ENCODE measurements around the gene WNT11.

DNA sequence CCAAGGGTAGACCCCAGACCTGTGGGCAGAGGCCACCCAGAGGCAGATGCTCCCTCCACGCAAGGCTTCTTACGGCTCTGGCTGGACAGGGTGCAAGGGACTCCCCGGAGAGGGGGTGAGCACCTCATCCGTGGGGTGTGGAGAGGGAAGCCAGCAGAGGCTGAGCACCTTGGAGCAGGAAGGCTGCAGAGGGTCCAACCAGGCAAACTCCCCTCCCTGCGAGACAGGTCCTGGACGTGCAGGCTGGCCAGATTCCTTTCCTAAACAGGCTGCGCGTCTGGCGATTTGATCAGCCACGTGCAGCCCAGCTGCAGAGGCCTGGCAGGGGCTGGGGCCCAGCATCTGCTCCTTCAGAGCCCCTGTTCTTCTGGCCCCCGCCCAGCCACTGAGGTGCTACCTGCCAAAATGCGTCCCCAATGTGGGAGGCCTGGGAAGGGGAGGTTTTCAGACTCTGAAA is 49.3 kb downstream of the WNT11 start:
- TF ChIP-seq POLR2A (IDR thresholded peaks at IDR 0.05; ENCODE audit: extremely low read depth, insufficient read length) (no peak), MYC (IDR thresholded peaks at IDR 0.05; ENCODE audit: low read depth, low read length) (no peak)
- TF ChIP-seq, protein P1, sequence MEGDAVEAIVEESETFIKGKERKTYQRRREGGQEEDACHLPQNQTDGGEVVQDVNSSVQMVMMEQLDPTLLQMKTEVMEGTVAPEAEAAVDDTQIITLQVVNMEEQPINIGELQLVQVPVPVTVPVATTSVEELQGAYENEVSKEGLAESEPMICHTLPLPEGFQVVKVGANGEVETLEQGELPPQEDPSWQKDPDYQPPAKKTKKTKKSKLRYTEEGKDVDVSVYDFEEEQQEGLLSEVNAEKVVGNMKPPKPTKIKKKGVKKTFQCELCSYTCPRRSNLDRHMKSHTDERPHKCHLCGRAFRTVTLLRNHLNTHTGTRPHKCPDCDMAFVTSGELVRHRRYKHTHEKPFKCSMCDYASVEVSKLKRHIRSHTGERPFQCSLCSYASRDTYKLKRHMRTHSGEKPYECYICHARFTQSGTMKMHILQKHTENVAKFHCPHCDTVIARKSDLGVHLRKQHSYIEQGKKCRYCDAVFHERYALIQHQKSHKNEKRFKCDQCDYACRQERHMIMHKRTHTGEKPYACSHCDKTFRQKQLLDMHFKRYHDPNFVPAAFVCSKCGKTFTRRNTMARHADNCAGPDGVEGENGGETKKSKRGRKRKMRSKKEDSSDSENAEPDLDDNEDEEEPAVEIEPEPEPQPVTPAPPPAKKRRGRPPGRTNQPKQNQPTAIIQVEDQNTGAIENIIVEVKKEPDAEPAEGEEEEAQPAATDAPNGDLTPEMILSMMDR (IDR thresholded peaks at IDR 0.05; ENCODE audit: low read depth, low read length): no peak
- TF ChIP-seq, protein P2, sequence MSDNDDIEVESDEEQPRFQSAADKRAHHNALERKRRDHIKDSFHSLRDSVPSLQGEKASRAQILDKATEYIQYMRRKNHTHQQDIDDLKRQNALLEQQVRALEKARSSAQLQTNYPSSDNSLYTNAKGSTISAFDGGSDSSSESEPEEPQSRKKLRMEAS (IDR thresholded peaks at IDR 0.05; ENCODE audit: low read depth, low read length): no peak
